Measurements from ENCODE around the gene LRMDA. TPM values are rescaled to one million over a fixed set of nuclear protein-coding genes. Genes with fewer than 3 reads are reported as not detected.

The LRMDA gene
- total and polyA plus RNA-seq, 2 of the 13 experiments (the other 11 are each of a cell fraction or from before 2014, with no cell fraction given): 13.4 to 22.0 TPM

GRCh38 chr10:75733135-75733890 is 301.9 kb downstream of the LRMDA start (continued):
- TF ChIP-seq MBNL3 (CRISPR knock-in tag; conservative IDR thresholded peaks at IDR 0.05) (no peak), HNRNPLL (IDR thresholded peaks at IDR 0.05; ENCODE audit: low read depth, low read length, poor library complexity, severe bottlenecking) (no peak), BRF2 (CRISPR knock-in tag; IDR thresholded peaks at IDR 0.05) (no peak), CSRNP2 (CRISPR knock-in tag; conservative IDR thresholded peaks at IDR 0.05; ENCODE audit: low read depth) (no peak), ZNF280B (CRISPR knock-in tag; IDR thresholded peaks at IDR 0.05; ENCODE audit: borderline replicate concordance) (no peak), ZNF572 (CRISPR knock-in tag; IDR thresholded peaks at IDR 0.05) (no peak), SMARCC2 (IDR thresholded peaks at IDR 0.05) (no peak), TAF15 (IDR thresholded peaks at IDR 0.05; ENCODE audit: low read depth, low read length, poor library complexity, severe bottlenecking) (no peak), KAT7 (CRISPR knock-in tag; IDR thresholded peaks at IDR 0.05; ENCODE audit: borderline replicate concordance) (peak; percentile 91), TOE1 (CRISPR knock-in tag; IDR thresholded peaks at IDR 0.05) (no peak), TBL1XR1 (IDR thresholded peaks at IDR 0.05; ENCODE audit: borderline replicate concordance, low read length, partially characterized antibody) (peak; percentile 84), LRRFIP1 (CRISPR knock-in tag; conservative IDR thresholded peaks at IDR 0.05) (no peak), GATAD2A (CRISPR knock-in tag; IDR thresholded peaks at IDR 0.05) (peak; percentile 99), ZNF414 (CRISPR knock-in tag; IDR thresholded peaks at IDR 0.05) (0 out of 2 replicates have a peak, but pooled peaks have one; percentile 10), DR1 (CRISPR knock-in tag; IDR thresholded peaks at IDR 0.05) (no peak), ARID5B (CRISPR knock-in tag; IDR thresholded peaks at IDR 0.05) (peak; percentile 99), HMGA1 (CRISPR knock-in tag; conservative IDR thresholded peaks at IDR 0.05) (no peak)

All from HepG2 (cell line).